Retinal pigment epithelial cell (primary cell): ENCODE results near the gene EYS.

ENCODE experiments used
- DNase-seq: peaks from one replicate; pipeline ENCODE4 v3.0.0-alpha.2; 2010; ENCODE audit warnings: low read depth
- H3K4me3 ChIP-seq: 2 replicates; pipeline ENCODE4 v1.5.1; 2011; ENCODE audit warnings: mild to moderate bottlenecking, low read length, control low read depth, moderate library complexity
- TF ChIP-seq, protein P1 (sequence below): conservative IDR thresholded peaks from 2 replicates; pipeline ENCODE4 v1.5.1; 2011; ENCODE audit warnings: low read depth, low read length, control low read depth, inconsistent platforms

EYS gene

DNA sequence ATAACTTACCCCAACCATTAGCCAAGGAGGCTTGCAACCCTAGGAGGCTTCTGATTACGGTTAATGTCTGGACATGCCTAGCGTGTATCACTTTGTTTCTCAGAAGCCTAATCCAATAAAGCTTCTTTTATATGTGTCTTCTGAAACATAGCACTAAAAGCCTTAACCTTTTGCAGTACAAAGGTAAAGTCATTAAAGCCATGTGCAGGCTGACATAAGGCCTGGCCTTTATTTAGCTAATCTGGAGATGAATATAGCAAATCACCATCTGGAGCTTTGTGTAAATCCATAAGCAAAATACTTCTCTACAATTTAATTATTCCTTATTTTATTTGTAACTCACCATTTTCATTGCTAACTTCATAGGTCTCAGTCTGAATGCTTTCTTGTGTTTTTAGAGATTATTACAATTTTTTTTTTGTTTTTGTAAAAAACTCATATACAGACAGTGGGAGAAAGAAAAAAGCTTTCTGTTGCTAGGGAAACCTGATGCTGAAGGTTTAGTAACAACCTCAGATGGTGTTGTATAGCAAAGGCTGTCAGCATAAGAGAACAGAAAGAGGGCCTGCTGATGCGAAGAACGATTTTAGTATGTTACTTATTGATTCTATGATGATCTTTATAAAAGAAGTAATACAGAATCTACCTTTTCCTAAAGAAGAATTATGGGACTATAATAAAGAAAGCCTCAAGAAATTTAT lies at the start of gene EYS:
TSS of gene EYS (minus strand) at position 101 of the 701 bp plus-strand sequence. CDS start 211,816 bp downstream, outside the sequence.
- DNase-seq, result no peak
- TF ChIP-seq, protein P1, sequence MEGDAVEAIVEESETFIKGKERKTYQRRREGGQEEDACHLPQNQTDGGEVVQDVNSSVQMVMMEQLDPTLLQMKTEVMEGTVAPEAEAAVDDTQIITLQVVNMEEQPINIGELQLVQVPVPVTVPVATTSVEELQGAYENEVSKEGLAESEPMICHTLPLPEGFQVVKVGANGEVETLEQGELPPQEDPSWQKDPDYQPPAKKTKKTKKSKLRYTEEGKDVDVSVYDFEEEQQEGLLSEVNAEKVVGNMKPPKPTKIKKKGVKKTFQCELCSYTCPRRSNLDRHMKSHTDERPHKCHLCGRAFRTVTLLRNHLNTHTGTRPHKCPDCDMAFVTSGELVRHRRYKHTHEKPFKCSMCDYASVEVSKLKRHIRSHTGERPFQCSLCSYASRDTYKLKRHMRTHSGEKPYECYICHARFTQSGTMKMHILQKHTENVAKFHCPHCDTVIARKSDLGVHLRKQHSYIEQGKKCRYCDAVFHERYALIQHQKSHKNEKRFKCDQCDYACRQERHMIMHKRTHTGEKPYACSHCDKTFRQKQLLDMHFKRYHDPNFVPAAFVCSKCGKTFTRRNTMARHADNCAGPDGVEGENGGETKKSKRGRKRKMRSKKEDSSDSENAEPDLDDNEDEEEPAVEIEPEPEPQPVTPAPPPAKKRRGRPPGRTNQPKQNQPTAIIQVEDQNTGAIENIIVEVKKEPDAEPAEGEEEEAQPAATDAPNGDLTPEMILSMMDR, result no peak
- H3K4me3 ChIP-seq, result no peak within 1 kb of the TSS

DNA sequence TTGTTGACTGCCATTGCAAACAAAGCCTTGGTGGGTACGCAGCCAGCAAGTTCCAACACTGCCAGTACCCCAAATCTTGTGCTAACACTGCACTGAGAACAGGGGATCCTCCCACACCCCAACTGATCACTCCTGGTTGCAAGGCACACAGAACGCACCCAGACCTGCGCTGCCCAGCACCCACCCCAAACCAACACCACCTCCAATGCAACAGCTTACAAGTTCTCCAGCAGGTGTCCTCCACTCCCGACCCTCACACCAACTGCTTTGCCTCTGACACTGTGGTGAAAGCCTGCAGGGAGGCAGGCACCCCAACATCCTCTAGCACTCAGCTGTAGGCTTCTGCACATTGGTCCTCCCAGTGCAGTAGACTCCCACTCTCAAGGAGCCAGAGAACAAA lies 39.3 kb upstream of the EYS start:
- no peak for DNase-seq
- TF ChIP-seq, protein P1, result no peak
- H3K4me3 ChIP-seq, result no peak overlapping the region

DNA sequence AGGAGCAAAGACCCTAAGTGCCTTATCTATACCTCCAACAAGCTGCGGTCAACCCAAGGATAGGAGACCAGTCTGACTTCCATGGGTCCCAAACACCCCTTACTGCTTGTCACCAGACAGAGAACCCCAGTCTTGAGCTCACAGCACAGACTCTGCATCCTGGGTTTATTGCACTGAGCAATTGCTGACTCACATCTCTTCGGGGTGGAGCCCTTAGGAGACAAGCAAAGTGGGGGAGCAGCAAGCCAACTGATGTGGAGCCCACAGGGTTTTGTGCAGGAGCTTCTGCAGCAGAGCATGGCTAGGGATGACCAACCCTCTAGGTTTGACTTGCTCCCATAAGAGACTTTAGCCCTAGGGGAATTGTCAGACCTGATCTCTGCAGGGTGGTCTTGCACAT lies 38.6 kb upstream of the EYS start:
- H3K4me3 ChIP-seq, result no peak overlapping the region
- TF ChIP-seq, protein P1, result no peak
- DNase-seq, result no peak

DNA sequence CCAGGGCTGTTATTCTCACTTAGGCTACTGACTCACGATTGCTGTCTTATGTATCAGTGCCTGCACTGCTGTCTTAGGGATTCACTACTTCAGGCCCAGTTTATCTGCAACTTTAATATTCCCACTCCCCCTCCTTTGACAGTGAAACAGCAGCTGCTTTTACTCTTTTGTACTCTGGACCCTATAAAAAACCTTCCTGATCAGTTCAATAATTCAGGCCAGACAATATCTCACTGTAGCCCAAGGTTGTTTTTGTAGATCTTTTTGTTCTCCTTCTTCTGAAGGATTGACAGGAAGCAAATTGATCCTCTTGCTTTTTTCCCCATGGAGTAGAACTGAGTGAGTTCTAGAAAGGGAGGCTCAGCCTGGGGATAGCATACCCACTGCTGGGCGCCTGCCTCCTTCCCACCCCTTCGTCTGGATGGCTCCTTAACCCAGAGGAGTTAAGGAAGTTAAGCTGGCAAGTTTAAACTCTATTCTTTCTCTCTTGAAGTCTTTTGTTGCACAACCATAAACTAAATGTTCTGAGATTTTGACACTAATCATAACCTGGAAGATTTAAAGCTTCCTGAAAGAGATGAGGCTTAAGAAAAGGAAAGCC lies 22.0 kb upstream of the EYS start:
- H3K4me3 ChIP-seq, result no peak overlapping the region
- TF ChIP-seq, protein P1, result no peak
- no peak for DNase-seq

DNA sequence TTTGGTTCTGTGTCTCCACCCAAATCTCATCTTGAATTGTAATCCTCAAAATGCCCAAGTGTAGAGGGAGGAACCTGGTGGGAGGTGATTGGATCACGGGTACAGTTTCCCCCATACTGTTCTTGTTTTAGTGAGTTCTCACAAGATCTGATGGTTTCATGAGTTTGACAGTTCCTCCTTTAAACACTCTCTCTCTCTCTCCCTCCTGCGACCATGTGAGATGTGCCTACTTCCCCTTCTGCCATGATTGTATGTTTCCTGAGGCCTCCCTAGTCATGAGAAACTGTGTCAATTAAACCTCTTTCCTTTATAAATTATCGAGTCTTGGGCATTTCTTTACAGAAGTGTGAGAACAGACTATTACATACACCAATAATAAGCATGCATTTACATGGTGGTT lies 12.1 kb upstream of the EYS start:
- TF ChIP-seq, protein P1, result no peak

DNA sequence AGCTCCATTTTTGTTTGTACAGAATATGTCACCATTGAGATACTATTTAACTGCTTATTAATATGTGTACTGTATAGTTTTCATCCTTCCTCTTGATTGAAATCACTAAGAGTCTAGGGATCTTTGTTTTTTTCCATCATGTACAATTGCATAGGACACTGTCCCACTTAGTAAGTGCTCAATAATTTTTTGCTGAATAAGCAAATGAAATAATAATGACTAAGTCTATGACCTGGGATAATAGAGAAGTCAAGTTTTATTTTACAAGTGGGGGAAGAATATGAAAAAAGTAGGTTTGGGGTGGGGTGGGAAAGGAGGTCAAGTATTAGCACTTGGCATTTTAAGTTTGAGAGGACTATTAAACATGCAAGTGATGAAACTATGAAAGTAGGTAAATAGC lies 4.5 kb upstream of the EYS start:
- TF ChIP-seq, protein P1, result no peak
- no peak overlapping the region for H3K4me3 ChIP-seq
- DNase-seq, result no peak

More for the DNA sequence above, 12.1 kb upstream of the EYS start:
- no peak for DNase-seq
- H3K4me3 ChIP-seq, result no peak overlapping the region

DNA sequence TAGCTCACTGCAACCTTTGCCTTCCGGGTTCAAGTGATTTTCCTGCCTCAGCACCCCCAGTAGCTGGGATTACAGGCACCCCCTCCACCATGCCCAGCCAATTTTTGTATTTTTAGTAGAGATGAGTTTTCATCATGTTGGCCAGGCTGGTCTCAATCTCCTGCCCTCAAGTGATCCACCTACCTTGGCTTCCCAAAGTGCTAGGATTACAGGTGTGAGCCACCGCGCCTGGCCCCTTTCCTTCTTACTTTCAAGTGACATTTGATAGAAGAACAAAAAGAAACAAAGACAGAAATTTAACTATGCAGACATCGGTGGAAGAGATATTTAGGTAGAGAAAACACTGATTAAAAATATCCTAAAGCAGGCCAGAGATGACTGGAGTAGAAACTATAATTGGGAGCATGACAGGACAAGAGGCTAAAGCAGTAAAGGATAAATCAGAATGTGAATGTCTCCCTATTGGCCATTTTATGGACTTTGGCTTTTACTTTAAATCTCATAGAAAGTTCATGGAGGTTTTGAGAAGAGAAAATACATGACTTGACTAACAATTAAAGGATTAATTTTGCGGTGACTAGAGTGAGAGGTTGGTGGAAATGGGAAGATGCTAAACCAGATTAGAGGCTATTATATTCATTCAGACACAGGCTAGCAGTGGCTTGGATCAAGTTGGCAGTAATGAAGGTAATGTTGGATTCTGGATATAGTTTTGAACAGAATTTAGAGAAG lies 2.2 kb upstream of the EYS start:
- H3K4me3 ChIP-seq, result no peak overlapping the region
- TF ChIP-seq, protein P1, result no peak
- no peak for DNase-seq
